ENCODE data around the gene NECAP2.
"Not testable (repeated sequence)": the region's sequence is repeated elsewhere in the genome, so short reads cannot be mapped to it uniquely, and the experiment has no call there.

DNA sequence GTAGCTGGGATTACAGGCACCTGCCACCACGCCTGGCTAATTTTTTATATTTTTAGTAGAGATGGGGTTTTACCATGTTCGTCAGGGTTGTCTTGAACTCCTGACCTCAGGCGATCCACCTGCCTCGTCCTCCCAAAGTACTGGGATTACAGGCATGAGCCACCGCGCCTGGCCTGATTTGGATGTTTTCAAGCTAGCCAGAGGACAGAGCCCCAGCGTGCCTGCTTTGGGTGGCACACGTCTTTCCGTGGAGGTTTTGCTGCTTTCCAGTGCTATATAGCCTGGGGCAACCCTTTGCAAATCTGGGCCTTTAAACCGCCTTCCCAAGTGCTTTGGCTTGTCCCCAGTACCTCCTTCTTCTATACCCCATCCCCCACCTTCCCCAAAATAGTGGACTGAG, 15.6 kb downstream of the NECAP2 start:
- not testable (repeated sequence) for TF ChIP-seq RAD21 (IDR thresholded peaks at IDR 0.05); SP1 (IDR thresholded peaks at IDR 0.05); JUND (IDR thresholded peaks at IDR 0.05); TAF1 (conservative IDR thresholded peaks at IDR 0.05)
- TF ChIP-seq, protein P1, sequence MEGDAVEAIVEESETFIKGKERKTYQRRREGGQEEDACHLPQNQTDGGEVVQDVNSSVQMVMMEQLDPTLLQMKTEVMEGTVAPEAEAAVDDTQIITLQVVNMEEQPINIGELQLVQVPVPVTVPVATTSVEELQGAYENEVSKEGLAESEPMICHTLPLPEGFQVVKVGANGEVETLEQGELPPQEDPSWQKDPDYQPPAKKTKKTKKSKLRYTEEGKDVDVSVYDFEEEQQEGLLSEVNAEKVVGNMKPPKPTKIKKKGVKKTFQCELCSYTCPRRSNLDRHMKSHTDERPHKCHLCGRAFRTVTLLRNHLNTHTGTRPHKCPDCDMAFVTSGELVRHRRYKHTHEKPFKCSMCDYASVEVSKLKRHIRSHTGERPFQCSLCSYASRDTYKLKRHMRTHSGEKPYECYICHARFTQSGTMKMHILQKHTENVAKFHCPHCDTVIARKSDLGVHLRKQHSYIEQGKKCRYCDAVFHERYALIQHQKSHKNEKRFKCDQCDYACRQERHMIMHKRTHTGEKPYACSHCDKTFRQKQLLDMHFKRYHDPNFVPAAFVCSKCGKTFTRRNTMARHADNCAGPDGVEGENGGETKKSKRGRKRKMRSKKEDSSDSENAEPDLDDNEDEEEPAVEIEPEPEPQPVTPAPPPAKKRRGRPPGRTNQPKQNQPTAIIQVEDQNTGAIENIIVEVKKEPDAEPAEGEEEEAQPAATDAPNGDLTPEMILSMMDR (IDR thresholded peaks at IDR 0.05; ENCODE audit: low read depth, low read length, missing input control) = not testable (repeated sequence)
